ENCODE measurements around the gene MLXIPL.

- TF ChIP-seq CTCF (conservative IDR thresholded peaks at IDR 0.05; ENCODE audit: low read depth, low read length), result no peak
- TF ChIP-seq EZH2 (IDR thresholded peaks at IDR 0.05; ENCODE audit: borderline replicate concordance, low read depth, low read length, poor library complexity, severe bottlenecking), result no peak
These were observed 5.8 kb downstream of the MLXIPL start for GRCh38 chr7:73618538-73618937.
